Right cardiac atrium (tissue), 5 donors: ENCODE measurements around the gene SLFN5. TPM values are rescaled to one million over a fixed set of nuclear protein-coding genes. Genes with fewer than 3 reads are reported as not detected.
"Not testable (repeated sequence)": the region's sequence is repeated elsewhere in the genome, so short reads cannot be mapped to it uniquely, and the experiment has no call there.

Experiments
- ATAC-seq, 2 donors: fragments of 200-7000 bp; cut with Tn5 transposase; one replicate each; pipeline versions ENCODE4 v1.8.0 to v1.9.1; 2020; ENCODE audit warnings: moderate library complexity in 2 of 2, mild to moderate bottlenecking in 1 of 2
- DNase-seq, 3 donors: peaks; one replicate each; pipeline ENCODE4 v3.0.0-alpha.2; 2020
- H3K27ac ChIP-seq: one replicate; pipeline ENCODE4 v1.5.1; 2013; ENCODE audit warnings: mild to moderate bottlenecking, low read length, control low read depth, moderate library complexity
- H3K27me3 ChIP-seq: one replicate; pipeline ENCODE4 v1.6.1; 2013; ENCODE audit not compliant: control insufficient read depth, insufficient read depth
- H3K4me1 ChIP-seq: one replicate; pipeline ENCODE4 v1.6.1; 2013; ENCODE audit warnings: low read length; ENCODE audit not compliant: control insufficient read depth, insufficient read depth
- H3K4me3 ChIP-seq: one replicate; pipeline ENCODE4 v1.5.1; 2013; ENCODE audit warnings: low read length, control low read depth
- H3K9me3 ChIP-seq: one replicate; pipeline ENCODE4 v1.6.1; 2013; ENCODE audit warnings: low read length; ENCODE audit not compliant: control insufficient read depth
- WGBS: extraction: QIAGEN DNeasy Blood & Tissue Kit; methylation state at CpG from one replicate; pipeline ENCODE4 v1.1.7; 2013; 5-methylcytosine and 5-hydroxymethylcytosine counted together
- intact Hi-C, 4 donors: fragments of 100-400 bp; cut with DNase I; formaldehyde crosslinking; loops; one replicate each; pipeline versions ENCODE4 v1.11.0 to v1.14.0; 2022 to 2023
- polyA plus RNA-seq: library from polyadenylated mRNA; stranded (reverse); fragments of 200-250 nt; gene quantifications from one replicate; pipeline ENCODE4 v1.2.3, GENCODE V29; 2013
- total RNA-seq, 4 donors: library from RNA; stranded (reverse); fragmentation: NEBNext Ultra II Directional; extraction: Animal tissue kit (Norgen Biotek cat#: 25700); gene quantifications; one replicate each; pipeline ENCODE4 v1.2.1, GENCODE V29; 2021
- donor health status: healthy with polysubstance abuse.
- donor health status: DM: no; HTN: yes; CAD: no.
- donor health status: DM: no; HTN: no; CAD: no.
- donor health status: DM: no; HTN: yes; CAD: no; lungs with severe emphysema.
- donor health status: DM: yes; HTN: yes; CAD: no.

SLFN5 gene
- total and polyA plus RNA-seq, 5 donors: 3.9 to 24.0 (median 16.5) TPM

DNA sequence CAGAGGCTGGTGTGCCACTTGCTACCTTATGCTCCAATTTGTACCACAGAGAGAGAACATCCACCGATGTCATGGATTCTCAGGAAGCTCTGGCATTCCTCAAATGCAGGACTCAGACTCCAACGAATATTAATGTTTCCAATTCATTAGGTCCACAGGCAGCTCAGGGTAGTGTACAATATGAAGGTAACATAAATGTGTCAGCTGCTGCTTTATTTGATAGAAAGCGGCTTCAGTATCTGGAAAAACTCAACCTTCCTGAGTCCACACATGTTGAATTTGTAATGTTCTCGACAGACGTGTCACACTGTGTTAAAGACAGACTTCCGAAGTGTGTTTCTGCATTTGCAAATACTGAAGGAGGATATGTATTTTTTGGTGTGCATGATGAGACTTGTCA is 16.1 kb downstream of the SLFN5 start:
- Histone ChIP-seq H3K27me3 (no peaks in the 10 kb centered on the region), H3K4me1 (no peaks in the 10 kb centered on the region), H3K9me3 (no peaks in the 10 kb centered on the region), H3K4me3 (no peak overlapping the region), H3K27ac (no peak overlapping the region)
- no peak for DNase-seq
- WGBS: 95% methylated on average over 6 of the region's 6 CpGs
- intact Hi-C loops: no loop called here
- no peak for ATAC-seq

DNA sequence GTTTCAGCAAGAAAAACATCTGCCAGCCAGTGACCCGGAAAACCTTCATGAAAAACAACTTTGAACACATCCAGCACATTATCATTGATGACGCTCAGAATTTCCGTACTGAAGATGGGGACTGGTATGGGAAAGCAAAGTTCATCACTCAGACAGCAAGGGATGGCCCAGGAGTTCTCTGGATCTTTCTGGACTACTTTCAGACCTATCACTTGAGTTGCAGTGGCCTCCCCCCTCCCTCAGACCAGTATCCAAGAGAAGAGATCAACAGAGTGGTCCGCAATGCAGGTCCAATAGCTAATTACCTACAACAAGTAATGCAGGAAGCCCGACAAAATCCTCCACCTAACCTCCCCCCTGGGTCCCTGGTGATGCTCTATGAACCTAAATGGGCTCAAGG is 22.2 kb downstream of the SLFN5 start:
- H3K27ac ChIP-seq: no peak overlapping the region
- H3K4me1 ChIP-seq: no peaks in the 10 kb centered on the region
- ATAC-seq (no peak), DNase-seq (no peak)
- no peaks in the 10 kb centered on the region for H3K27me3 ChIP-seq
- 90% methylated on average over 5 of the region's 5 CpGs for WGBS
- H3K4me3 ChIP-seq: no peak overlapping the region
- intact Hi-C loops: loop anchor here in 1 of 4 donors (10.0 kb wide), 1 partner anchor 50 kb away; no protein-coding TSS in a partner anchor
- no peaks in the 10 kb centered on the region for H3K9me3 ChIP-seq

GRCh38 chr17:35265566-35266141 is 22.8 kb downstream of the SLFN5 start:
- intact Hi-C loops: loop anchor here in 1 of 4 donors (10.0 kb wide), 1 partner anchor 51 kb away; no protein-coding TSS in a partner anchor
- no peak overlapping the region for H3K27ac ChIP-seq
- H3K9me3 ChIP-seq: no peaks in the 10 kb centered on the region
- WGBS: 77% methylated on average over 11 of the region's 11 CpGs
- ATAC-seq (no peak), DNase-seq (no peak)
- H3K4me3 ChIP-seq: no peak overlapping the region
- no peaks in the 10 kb centered on the region for H3K4me1 ChIP-seq
- no peaks in the 10 kb centered on the region for H3K27me3 ChIP-seq

DNA sequence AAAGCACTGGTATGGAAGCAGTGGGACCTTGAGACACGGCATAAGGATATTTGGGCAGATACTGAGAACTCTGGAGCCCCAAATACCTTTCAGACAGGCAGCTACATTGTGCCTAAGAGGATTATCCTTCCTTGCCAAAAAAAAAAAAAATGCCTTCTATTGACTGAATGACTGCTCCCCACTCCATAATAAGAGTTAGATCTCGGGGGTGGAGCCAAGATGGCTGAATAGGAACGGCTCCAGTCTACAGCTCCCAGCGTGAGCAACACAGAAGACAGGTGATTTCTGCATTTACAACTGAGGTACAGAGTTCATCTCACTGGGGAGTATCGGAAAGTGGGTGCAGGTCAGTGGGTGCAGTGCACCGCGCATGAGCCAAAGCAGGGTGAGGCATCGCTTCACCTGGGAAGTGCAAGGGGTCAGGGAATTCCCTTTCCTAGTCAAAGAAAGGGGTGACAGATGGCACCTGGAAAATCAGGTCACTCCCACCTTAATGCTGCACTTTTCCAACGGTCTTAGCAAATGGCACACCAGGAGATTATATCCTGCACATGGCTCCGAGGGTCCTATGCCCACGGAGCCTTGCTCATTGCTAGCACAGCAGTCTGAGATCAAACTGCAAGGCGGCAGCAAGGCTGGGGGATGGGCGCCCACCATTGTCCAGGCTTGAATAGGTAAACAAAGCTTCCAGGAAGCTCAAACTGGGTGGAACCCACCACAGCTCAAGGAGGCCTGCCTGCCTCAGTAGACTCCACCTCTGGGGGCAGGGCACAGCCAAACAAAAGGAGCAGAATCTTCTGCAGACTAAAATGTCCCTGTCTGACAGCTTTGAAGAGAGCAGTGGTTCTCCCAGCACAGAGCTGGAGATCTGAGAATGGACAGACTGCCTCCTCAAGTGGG is 31.5 kb downstream of the SLFN5 start:
- DNase-seq, H3K27ac ChIP-seq, intact Hi-C loops, H3K4me1 ChIP-seq, H3K9me3 ChIP-seq, H3K27me3 ChIP-seq, ATAC-seq, H3K4me3 ChIP-seq: not testable (repeated sequence)
- WGBS: 74% methylated on average over 13 of the region's 13 CpGs

- H3K27me3 ChIP-seq, H3K27ac ChIP-seq, intact Hi-C loops, H3K9me3 ChIP-seq, ATAC-seq, H3K4me1 ChIP-seq, DNase-seq, H3K4me3 ChIP-seq: not testable (repeated sequence)
- 82% methylated on average over 6 of the region's 6 CpGs for WGBS
Observed at GRCh38 chr17:35278454-35278853, 35.6 kb downstream of the SLFN5 start.

GRCh38 chr17:35278876-35279275 is 36.0 kb downstream of the SLFN5 start:
- not testable (repeated sequence) for ATAC-seq, H3K4me3 ChIP-seq
- WGBS: 95% methylated on average over 29 of the region's 29 CpGs

DNA sequence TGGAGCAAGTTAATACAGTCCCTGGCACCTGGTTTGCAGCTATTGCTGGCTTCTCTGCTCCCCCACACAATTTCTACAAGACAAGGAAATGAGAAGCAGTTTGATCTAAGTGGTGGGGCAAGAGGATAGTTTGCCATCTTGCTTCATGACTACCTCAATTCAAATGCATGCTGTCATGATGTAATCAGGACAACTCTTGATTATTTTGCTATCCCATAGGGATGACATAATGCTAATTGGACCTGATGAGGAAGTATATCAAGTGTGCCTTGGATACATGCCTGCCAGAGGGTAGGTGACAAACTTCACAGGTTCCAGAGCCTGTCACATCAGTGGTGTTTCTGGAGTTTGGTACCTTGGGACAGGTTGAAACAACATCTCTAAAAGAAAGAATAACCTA is 40.9 kb downstream of the SLFN5 start:
- DNase-seq: no peak
- Histone ChIP-seq H3K4me1 (no peaks in the 10 kb centered on the region), H3K27ac (no peak overlapping the region), H3K27me3 (no peaks in the 10 kb centered on the region), H3K4me3 (no peak overlapping the region), H3K9me3 (no peaks in the 10 kb centered on the region)
- no peak for ATAC-seq
- intact Hi-C loops: no loop called here

More at GRCh38 chr17:35278876-35279275, 36.0 kb downstream of the SLFN5 start:
- H3K4me1 ChIP-seq, intact Hi-C loops, H3K9me3 ChIP-seq, H3K27ac ChIP-seq, H3K27me3 ChIP-seq: not testable (repeated sequence)
- peak in 2 of 3 donors; percentile 13 to 47 for DNase-seq

GRCh38 chr17:35284955-35285354 is 42.1 kb downstream of the SLFN5 start:
- intact Hi-C loops: no loop called here
- Histone ChIP-seq H3K4me3 (no peak overlapping the region), H3K27me3 (no peaks in the 10 kb centered on the region), H3K4me1 (no peaks in the 10 kb centered on the region), H3K9me3 (no peaks in the 10 kb centered on the region), H3K27ac (no peak overlapping the region)
- WGBS: 78% methylated on average over 2 of the region's 2 CpGs
- ATAC-seq: no peak
- DNase-seq: no peak

- H3K27ac ChIP-seq: no peak overlapping the region
- ATAC-seq (no peak), DNase-seq (no peak)
- intact Hi-C loops: no loop called here
- H3K27me3 ChIP-seq: no peaks in the 10 kb centered on the region
- H3K9me3 ChIP-seq: no peaks in the 10 kb centered on the region
- no peak overlapping the region for H3K4me3 ChIP-seq
- WGBS: 59% methylated on average over 2 of the region's 2 CpGs
- no peaks in the 10 kb centered on the region for H3K4me1 ChIP-seq
Observed at GRCh38 chr17:35286120-35286781, 43.4 kb downstream of the SLFN5 start.

GRCh38 chr17:35287286-35287811 is 44.5 kb downstream of the SLFN5 start:
- DNase-seq (no peak), ATAC-seq (no peak)
- 72% methylated on average over 1 of the region's 1 CpG for WGBS
- Histone ChIP-seq H3K4me3 (no peak overlapping the region), H3K9me3 (no peaks in the 10 kb centered on the region), H3K27ac (no peak overlapping the region), H3K27me3 (no peaks in the 10 kb centered on the region), H3K4me1 (no peaks in the 10 kb centered on the region)
- intact Hi-C loops: no loop called here

- no peaks in the 10 kb centered on the region for H3K27me3 ChIP-seq
- no peaks in the 10 kb centered on the region for H3K4me1 ChIP-seq
- intact Hi-C loops: no loop called here
- H3K9me3 ChIP-seq: no peaks in the 10 kb centered on the region
- ATAC-seq (no peak), DNase-seq (no peak)
- no peak overlapping the region for H3K27ac ChIP-seq
- no peak overlapping the region for H3K4me3 ChIP-seq
- 56% methylated on average over 1 of the region's 1 CpG for WGBS
Observed at GRCh38 chr17:35289222-35289621, 46.4 kb downstream of the SLFN5 start.
